SK-N-DZ (cell line): ENCODE data around the gene HOXA9.

Source experiments
- DNase-seq: peaks from one replicate; pipeline ENCODE4 v3.0.0-alpha.2; 2015; ENCODE audit warnings: low spot score

HOXA9 gene

DNA sequence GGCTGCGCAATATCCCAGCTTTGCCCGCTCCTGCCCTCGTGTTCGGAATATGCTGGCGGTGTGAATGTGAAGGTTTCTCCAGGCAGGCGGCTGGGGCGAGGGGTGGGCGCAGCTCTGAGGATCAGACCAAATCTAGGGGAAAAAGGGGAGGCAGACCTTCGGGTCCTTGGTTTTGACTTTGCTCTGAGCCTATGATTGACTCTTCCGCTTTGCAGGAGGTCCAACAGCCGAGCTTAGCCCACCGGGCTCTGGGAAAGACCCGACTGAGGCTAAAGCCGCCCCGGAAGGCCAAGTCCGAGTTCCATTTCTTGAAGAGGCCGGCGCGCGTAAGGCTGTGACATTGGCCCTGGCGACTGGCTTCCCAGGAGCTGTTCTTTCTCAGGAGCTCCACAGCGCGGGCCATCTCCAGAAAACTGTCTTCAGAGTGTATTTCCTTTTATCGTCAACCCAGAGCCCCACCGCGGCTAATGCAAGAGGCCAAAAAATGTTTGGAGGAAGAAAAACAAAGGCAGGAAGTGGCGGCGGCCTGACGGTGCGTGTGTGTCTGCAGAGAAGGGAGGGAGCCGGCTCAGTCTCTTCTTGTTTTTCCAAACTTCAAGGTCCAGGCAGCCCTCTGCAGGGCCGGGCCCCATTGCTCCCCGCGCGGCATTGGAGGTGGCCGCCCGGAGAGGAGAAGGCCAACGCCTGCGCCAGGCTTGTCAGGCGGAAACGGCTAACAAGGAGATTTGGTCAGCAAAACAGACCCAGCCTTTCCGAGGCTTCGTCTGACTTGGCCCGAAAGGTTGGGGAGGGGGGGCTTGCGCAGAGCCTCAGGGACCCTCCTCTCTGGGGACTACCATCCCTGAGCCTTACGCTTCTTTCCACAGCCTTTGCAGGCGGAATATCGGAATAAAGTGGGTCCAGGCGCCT lies 23.3 kb upstream of the HOXA9 start:
- no peak for DNase-seq

DNA sequence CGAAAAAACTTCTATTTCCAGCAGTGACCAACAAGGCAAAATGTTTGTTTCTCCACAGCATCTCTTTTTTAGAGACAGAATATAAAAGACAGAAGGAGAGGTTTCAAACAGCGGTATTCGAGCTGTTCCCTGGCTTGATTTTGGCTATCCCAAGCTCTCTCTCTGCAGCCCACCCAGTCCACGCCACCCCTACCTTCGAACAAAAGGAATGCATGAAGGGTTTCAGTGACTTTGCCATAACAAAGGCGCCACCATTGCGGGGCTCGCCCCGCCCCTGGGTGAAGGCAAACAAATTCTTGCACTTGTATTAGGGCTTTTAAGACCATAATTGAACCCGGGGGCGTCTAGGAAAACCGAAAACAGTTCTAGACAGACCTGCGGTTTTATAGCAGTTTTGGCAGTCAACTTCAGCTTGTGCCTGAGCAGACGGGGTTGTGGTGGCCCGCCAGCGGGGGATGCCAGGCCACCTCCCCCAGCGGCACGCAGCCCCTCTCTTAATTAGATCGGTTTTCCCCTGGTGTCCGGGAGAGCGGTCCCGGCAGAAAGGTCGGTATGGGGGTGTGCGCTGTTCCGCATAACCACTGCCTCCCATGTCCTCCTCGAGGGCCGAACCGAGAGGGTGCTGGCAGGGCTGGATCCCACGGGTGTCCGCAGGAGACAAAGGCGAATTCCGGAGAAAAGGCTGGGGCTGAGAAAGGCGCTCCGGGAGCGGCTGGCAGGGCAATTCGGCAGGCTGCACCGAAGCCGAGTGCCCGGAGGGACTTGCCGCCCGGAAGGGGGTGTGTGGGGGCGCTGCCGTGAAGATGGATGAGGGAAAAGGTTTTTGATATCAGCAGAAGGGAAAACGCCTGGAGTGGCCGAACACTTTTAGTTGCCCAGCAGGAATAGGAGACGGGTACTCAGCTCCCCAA lies 22.4 kb upstream of the HOXA9 start:
- DNase-seq = no peak

DNA sequence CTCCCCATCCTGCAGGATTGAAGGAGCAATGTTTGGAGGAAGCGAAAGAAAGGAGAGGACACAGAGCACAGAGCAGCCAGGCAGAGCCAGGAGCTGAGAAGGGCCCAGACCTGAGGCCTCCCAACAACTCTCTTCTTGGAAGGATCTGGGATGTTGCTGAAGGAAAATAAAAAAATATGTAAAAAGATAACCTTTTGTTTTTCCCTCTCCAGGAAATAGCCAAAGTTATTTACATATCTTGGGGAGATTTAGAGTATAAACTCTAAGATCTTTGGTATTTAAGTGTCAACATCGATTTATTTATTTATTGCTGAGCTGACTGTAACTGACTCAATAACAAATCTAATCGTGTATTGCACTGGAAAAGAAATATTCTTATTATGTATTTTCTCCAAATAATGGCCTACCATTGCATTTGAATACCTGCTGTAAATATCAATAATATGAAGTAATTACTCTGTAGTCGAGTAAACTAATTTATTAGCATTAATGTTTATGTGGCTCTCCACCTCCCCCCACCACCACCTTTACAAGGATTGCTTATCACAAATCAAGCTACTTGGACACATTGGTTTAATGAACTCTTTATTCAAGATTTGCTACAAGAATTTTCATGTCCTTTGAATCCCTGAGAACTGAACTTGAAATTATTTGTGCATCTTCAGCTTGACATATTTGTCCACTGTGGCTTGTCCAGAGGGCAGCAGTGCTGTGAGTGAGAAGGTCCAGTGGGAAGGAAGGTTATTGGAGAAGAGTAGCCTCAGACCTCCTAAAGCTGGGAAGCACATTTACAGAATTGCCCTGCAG lies 21.5 kb upstream of the HOXA9 start:
- no peak for DNase-seq

DNA sequence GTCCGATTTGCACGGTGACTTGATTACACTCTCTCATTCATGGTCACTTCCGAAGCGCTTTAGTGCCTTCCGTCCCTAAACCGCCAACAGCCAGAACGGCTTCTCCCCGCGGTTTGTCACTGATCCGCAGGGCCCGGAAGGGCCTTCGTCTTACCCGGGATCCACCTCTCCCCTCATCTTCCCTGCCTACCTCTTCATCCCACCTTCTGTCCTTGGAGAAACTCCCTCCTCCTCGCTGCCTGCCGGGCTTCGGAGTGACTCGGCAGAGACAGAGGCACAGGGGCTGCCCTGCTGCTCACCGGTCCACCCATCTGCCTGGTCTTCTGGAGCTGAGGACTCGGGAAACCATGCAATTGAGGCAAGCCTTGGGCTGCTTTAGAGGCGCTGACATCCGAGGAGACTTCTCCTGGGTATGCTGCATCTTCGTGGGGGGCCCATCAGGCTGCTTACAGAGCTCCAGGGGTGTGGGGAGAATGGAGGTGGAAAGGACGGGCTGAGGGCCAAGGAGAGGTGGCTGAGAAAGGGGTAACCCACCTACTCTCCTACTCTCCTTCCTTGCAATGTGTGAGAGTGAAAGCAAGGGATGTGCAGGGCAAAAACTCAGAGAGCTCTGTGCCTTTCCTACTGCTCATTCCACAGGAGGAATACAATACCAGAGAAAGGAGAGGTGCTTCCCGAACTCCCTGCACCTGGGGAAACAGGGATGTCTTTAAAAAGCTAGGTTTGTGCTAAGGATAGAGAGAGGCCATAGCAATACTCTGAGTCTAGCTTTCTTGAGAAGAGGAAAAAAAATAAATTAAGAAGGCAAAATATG lies 20.7 kb upstream of the HOXA9 start:
- no peak for DNase-seq

DNA sequence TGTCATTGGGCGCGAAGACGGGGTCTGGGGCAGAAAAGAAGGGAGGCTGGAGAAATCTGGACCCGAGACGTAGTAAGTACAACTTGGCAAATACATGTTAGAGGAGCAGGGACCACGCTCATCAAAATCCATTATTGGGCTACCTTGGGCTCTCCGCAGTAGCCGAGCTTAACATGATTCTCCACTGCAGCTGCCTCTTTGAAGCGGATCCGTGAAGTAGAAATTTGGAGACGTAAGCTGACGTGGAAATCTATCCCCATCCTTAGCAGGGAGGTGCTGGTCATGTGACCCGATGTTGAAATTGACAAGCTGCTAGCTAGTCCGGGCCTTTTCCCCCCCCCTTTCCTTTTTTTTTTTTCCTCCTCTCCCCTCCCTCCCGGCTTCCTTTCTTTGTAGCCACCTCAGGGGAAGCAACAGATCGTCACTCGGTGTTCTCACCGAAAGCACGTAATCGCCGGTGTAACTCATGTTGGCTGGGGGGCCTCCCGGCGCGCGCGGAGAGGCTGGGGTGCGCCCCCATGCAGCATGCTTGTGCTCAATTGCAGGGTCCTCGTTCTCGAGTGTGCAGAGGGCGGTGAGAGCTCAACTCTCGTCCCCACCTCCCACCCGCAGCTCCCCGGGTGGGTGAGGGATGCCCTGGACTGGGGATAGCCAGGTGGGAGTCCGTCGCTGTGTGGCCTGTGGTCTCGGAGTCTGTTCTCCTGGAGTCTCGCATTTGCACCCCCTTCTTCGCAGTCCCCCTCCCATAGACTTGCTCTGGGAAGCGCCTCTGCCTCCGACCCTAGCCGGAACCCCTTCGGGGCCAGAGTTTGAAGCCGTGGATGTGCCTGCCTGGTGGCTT lies 19.9 kb upstream of the HOXA9 start, which contains the start of gene HOXA11:
Gene HOXA11 (minus strand): TSS at position 220 of the 841 bp plus-strand sequence. CDS start 88 bp downstream, at position 132.
- DNase-seq = no peak

DNA sequence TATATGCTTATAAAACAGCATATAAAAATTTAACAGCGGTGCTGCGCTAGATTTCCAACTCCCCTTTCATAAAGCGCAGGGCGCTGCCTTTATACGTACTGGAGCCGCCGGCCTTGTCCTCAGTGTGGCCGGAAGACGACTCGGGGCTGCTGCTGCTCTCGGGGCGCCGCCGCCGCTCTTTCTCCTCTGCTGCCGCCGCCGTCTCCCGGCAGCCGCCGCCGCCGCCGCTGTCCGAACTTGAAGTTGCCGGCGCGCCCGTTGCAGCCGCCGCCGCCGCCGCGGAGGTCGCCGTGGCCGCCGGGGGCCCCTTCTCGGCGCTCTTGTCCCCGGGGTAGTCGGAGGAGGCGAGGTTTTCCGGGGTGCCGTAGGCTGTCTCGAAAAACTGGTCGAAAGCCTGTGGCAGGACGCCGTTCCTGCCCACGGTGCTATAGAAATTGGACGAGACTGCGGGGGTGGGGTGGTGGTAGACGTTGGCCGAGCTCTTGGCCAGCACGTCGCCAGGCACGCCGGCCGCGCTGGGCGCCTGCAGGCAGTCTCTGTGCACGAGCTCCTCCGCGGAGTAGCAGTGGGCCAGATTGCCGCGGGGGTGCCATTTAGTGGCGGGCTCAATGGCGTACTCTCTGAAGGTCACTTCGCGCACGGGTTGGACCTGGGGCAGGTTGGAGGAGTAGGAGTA lies 19.1 kb upstream of the HOXA9 start:
- DNase-seq = no peak

DNA sequence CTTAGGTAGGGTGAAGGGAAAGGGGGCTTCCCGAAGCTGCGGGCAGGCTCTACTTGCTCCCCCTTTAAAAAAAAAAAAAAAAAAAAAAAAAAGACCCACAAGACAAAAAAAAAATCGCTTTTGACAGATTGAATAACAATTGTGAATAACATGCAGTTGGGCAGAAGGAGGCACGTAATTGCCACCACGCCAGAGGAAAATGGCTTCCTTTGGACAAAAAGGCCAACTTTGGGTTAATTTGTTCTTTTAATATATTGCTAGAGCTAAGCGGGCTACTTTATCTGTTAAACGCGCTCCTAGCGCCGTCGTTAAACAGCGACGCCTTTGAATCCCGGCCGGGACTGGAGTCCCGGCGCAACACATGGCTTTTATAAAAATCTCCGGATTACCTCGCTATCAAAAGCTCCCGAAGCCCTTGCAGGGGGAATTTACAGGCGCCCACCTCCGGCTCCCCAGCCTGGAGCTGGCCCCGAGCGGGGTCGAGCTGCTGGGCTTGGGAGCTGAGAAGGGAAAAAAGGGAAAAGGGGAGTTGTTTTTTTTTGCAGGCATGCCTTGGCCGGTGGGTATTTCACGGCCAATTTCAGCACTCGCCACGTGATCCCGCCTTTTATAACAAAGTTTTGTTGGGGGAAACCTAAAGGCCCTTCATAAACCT lies 18.5 kb upstream of the HOXA9 start:
- DNase-seq = no peak

DNA sequence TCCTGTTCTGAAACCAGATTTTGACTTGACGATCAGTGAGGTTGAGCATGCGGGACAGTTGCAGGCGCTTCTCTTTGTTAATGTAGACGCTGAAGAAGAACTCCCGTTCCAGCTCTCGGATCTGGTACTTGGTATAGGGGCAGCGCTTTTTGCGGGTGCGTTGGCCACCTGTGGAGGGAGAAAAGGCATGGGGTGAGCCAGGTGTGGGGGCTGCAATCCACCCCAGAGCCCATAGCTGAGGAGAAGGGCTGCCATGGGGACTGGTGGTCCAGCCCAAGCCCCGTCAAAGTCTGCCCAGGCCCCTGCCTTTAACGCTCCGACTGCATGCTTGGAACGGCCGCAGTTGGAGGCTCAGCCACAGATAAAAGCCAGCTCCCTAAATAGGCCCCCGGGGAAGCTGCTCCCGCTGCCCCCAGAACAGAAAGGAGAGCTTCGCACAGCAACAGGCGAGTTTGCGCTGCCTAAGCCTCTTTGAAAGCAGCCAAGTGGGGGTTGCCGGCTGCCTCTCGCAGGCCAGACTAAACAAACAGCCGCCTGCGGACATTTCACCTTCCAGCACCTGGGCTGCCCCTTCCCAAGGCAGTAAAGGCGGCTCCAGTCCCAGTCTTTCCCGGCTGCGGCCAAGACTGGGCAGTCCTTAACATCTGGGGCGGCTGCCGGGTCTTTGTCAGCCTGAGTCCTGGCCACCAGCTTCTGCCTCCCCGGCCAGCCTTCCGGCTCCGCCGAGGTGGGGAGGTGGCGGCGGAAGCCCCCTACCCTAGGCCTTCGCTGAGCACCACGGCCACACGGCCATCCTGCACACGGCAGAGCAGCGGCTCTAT lies 17.7 kb upstream of the HOXA9 start:
- DNase-seq = no peak

DNA sequence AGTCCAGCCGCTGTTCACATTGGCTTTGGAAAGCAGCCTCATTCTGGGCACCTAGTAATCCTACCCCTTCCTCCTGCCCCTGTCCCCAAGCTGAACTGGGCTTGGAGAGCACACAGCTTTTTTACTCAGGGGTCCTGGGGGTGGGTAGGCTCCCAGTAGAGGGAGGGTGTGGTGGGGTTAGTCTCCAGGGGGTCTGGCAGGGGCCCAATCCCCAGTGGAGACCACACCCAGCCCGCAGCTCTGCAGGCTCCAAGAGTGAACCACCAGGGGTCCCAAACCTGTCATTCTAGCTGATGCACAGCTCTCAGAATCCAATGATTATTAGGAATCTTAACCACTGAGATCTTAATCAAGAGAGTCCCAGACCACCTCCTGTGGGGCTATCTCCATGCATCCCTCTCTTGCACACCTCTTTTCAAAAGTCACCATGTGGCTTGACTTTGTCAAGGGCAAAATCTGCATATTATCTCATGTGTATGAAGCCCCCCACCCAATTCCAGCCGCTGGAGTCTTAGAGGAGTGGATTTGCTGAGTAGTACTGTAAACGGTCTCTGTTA lies 17.0 kb upstream of the HOXA9 start:
- DNase-seq = no peak

DNA sequence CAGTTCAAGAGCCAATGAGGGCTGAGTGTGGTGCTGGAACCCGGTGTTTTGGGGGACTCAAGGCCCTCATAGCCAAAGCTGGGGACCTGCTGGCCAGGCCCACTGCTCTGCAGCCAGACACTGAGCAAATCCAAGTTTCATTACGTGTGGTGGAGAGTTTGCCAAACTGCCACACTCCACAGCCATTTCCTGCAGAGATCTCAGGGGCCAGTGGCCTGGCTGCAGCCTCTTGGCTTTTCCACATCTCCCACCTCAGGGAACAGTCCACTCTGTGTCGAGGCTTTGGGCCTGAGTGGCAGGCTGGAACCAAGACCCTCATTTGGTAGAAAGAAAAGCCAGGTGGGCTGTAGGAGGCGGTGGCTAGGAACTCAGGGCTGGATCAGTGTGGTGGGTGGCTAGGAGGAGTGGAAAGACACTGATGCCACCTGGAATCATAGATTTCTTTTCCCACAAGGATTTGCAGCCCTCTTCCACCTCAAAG lies 16.5 kb upstream of the HOXA9 start:
- DNase-seq = no peak

DNA sequence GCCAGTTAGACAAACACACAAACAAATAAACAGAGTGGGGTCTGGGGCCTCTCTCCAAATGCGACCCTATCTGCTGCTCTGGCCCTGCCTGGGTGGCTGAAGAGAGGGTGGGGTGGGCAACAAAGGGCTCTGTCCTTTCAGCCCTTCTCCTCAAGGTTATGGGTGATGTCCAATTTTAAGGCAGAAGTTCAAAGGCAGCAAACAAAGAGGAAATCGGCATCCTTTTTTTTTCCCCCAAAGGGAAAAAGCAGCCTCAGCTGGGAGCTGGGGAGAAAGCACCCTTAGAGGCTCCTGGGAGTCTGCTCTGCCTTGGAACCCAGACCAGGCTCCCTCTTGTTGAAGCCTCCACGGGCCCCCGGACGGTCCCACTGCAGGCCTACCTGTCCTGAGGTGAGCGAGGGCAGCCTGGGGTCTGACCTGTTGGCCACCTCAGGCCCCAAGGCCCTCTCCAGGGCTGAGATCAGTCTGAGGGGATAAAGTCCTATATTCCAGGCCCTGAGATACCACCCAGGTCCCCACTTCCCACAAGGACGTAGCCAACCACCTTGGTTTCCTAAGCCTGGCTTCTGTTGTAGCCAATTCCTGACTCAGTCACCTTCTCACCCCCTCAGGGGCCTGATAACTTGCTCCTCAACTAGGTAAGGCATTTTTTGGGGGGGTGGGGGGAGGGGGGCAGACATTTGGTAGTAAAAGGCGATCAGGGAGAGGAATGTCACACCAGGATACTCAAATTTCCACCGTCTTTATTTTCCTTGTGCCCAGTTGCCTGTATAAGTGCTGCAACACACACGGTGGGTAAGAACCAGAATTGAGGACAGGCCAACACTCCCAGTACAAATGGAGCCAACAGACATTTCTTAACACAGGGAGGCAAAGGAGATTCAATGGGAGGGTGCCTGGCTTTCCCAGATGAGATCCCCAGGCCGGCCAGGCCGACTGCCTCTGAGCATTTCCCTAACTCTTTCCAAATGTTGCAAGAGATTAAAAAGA lies 15.4 kb upstream of the HOXA9 start:
- no peak for DNase-seq

DNA sequence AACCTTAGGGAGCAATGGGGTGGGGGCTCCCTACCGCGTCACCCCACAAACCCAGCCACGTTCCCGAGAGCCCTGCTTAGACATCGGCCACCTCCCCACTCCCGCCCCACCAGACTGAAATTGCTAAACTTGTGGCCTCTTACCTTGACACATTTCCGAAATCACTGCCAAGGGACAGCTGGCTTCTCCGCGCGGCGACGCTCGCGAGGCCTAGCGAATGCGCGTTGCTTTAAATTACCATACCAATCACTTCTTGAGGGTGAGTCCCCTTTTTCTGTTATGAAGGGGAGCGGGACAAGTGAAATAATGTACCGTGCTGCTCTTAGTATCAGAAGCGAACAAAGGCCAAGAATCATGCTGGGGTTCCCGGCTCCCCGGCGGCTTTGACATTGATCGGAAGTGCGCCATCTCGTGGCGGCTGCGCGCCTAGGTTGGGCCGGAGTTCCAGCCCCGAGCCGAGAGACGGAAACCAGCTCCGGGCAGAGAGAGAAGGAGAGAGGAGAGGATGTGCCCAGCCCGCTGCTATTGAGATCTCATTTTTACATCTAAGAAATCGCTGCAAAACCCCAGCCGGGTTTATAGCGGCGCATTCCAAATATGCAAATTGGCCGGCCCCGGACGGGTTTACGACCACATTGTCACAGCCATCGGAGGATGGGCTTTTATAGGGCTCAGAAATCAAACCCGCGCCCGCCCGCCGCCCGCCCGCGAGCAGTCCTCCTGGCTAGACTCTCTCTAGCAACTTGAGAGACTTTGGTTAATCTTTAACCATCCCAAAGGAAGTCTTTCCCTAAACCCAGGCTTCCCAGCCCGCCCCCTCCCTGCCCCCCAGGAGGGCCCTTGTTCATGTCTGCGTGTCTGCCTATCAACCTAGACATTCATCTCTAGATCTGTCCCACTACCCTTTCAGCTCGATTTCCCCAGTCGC lies 14.4 kb upstream of the HOXA9 start:
- peak; percentile 36 for DNase-seq

DNA sequence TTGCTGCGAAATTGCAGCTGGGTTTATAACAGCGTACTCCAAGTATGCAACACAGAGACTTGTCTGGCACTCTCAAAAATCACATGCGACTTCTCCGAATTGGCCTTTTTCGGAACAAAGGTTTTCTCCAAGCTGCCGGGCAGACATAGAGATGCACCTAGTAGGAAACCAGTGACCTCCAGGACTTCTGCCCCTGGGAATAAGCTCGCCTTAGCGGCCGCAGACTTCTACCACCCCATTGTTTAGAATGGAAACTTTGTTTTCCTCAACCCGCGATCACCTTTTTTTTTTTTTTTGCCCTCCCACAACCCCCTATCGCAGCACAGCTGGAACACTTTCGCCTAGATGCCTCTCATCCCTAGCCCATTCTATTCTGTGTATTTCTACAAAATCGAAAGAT lies 13.7 kb upstream of the HOXA9 start:
- DNase-seq = no peak

DNA sequence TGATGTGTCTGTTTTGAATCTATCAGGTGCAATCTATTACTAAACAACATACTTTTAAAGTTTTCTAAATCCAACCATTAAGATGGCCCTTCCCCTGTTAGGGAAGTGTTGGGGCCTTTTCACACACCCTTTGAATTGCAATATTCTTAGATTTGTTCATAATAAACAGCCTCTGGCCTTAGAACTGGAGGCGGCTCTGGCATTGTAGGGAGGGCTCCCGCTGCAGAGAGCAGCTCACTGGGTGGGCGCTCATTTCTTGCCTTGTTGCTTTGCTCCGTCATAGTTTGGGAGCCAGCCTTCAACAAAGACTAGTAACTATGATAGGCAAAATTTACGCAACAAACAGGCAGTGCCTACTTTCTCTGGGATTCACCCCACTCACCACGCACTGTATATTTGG lies 13.0 kb upstream of the HOXA9 start:
- no peak for DNase-seq

DNA sequence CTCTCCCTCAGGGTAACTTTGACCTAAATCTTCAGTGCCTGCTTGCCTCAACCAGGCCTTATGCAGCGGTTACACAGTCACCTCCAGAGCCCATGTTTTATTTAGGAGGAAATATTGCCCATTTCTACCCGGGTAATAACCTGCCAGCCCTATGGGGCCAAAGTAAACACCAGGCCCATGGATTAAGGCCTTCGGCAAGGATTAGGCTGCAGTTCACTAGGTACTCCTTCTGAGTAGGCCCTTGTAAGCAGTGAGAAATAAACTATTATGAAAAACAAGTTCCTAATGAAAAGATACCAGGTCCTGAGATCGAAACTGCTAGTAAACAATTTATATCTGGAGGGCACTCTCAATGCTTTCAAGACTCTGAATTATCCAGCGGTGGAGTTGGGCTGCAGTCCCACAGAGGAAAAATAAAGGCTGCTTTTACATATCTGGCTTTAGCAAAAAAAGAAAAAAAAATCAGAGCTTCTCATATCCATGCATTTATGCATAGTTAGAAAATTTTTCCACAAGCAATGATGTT lies 12.5 kb upstream of the HOXA9 start:
- DNase-seq = no peak
